KMS-11 (cell line): Measurements from ENCODE around the gene HACD2.
"Not testable (repeated sequence)": the region's sequence is repeated elsewhere in the genome, so short reads cannot be mapped to it uniquely, and the experiment has no call there.

Source experiments
- H2AFZ ChIP-seq: fragments of 200-600 bp; sonication (generic); 2 replicates; pipeline ENCODE4 v1.6.1; 2016; ENCODE audit warnings: antibody characterized with exemption, mixed run types, low read depth
- H3K27ac ChIP-seq: fragments of 200-600 bp; sonication (generic); 2 replicates; pipeline ENCODE4 v1.6.1; 2016; ENCODE audit warnings: mild to moderate bottlenecking, mixed run types
- H3K27me3 ChIP-seq: fragments of 200-600 bp; sonication (generic); 2 replicates; pipeline ENCODE4 v1.6.1; 2017; ENCODE audit warnings: mild to moderate bottlenecking, low read depth, mixed run types, moderate library complexity; ENCODE audit not compliant: insufficient read depth
- H3K36me3 ChIP-seq: fragments of 200-600 bp; sonication (generic); 2 replicates; pipeline ENCODE4 v1.6.1; 2017; ENCODE audit warnings: mild to moderate bottlenecking, mixed run types; ENCODE audit not compliant: insufficient read depth
- H3K4me1 ChIP-seq: fragments of 200-600 bp; sonication (generic); 2 replicates; pipeline ENCODE4 v1.6.1; 2016; ENCODE audit warnings: mild to moderate bottlenecking, low read depth, mixed run types; ENCODE audit not compliant: poor library complexity, severe bottlenecking
- H3K4me2 ChIP-seq: fragments of 200-600 bp; sonication (generic); 2 replicates; pipeline ENCODE4 v1.7.0; 2016; ENCODE audit warnings: mild to moderate bottlenecking, mixed run types
- H3K4me3 ChIP-seq: fragments of 200-600 bp; sonication (generic); IDR thresholded peaks from 2 replicates; pipeline ENCODE4 v1.6.1; 2017; ENCODE audit warnings: low read depth, low read length, mixed read lengths; ENCODE audit not compliant: insufficient read depth
- H3K79me2 ChIP-seq: fragments of 200-600 bp; sonication (generic); 2 replicates; pipeline ENCODE4 v1.6.1; 2016; ENCODE audit warnings: low read depth, mixed run types; ENCODE audit not compliant: insufficient read depth
- H3K9ac ChIP-seq: fragments of 200-600 bp; sonication (generic); 2 replicates; pipeline ENCODE4 v1.6.1; 2016; ENCODE audit warnings: mild to moderate bottlenecking, mixed run types
- H4K20me1 ChIP-seq: fragments of 200-600 bp; sonication (generic); 2 replicates; pipeline ENCODE4 v1.6.1; 2016; ENCODE audit warnings: mild to moderate bottlenecking, mixed run types; ENCODE audit not compliant: insufficient read depth
- TF ChIP-seq, protein P1 (sequence below): fragments of 200-600 bp; sonication (generic); conservative IDR thresholded peaks from 2 replicates; pipeline ENCODE4 v1.6.1; 2017; ENCODE audit warnings: low read depth, mild to moderate bottlenecking, antibody characterized with exemption, low read length, moderate library complexity, mixed read lengths

The HACD2 gene

GRCh38 chr3:123616593-123616992 lies 31.7 kb upstream of the HACD2 start:
- Histone ChIP-seq H3K36me3 (no peaks in the 10 kb centered on the region), H3K27me3 (no peaks in the 10 kb centered on the region), H3K4me3 (no peak overlapping the region), H3K4me2 (no peak overlapping the region), H4K20me1 (no peaks in the 10 kb centered on the region), H2AFZ (no peak overlapping the region), H3K27ac (no peak overlapping the region), H3K4me1 (peaks cover 19% of the 10 kb centered on the region), H3K9ac (no peak overlapping the region), H3K79me2 (no peaks in the 10 kb centered on the region)
- TF ChIP-seq, protein P1, sequence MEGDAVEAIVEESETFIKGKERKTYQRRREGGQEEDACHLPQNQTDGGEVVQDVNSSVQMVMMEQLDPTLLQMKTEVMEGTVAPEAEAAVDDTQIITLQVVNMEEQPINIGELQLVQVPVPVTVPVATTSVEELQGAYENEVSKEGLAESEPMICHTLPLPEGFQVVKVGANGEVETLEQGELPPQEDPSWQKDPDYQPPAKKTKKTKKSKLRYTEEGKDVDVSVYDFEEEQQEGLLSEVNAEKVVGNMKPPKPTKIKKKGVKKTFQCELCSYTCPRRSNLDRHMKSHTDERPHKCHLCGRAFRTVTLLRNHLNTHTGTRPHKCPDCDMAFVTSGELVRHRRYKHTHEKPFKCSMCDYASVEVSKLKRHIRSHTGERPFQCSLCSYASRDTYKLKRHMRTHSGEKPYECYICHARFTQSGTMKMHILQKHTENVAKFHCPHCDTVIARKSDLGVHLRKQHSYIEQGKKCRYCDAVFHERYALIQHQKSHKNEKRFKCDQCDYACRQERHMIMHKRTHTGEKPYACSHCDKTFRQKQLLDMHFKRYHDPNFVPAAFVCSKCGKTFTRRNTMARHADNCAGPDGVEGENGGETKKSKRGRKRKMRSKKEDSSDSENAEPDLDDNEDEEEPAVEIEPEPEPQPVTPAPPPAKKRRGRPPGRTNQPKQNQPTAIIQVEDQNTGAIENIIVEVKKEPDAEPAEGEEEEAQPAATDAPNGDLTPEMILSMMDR: no peak

DNA sequence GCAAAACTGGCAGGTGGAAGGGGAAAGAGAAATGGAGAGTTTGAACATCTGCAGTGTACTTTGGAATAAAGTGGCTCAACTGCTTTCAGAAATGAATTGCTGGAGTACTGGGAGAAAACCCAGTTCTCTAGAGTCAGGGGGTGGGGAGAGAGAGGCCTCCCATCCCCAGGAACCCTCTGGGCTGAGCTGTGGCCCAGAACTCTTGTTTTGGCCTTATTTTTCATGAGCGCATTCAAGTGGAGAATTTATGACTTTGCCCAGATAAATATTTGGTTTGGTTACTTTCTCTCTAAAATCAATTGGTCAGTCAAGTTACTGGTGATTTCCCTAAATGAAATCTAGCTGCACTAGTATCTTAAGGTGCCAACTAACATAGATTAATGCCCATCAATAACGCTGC lies 28.7 kb upstream of the HACD2 start:
- no peaks in the 10 kb centered on the region for H3K27me3 ChIP-seq
- H3K27ac ChIP-seq: no peak overlapping the region
- no peak overlapping the region for H3K4me2 ChIP-seq
- no peak overlapping the region for H2AFZ ChIP-seq
- no peaks in the 10 kb centered on the region for H3K79me2 ChIP-seq
- H3K4me3 ChIP-seq: no peak overlapping the region
- no peak overlapping the region for H3K9ac ChIP-seq
- no peaks in the 10 kb centered on the region for H3K36me3 ChIP-seq
- no peaks in the 10 kb centered on the region for H4K20me1 ChIP-seq
- TF ChIP-seq, protein P1: no peak
- peaks cover 14% of the 10 kb centered on the region for H3K4me1 ChIP-seq

- not testable (repeated sequence) for H3K79me2 ChIP-seq, H3K9ac ChIP-seq, H3K27me3 ChIP-seq, H3K27ac ChIP-seq, H3K4me2 ChIP-seq, H3K4me3 ChIP-seq, H3K36me3 ChIP-seq, H3K4me1 ChIP-seq, H2AFZ ChIP-seq, H4K20me1 ChIP-seq
These were observed 26.8 kb upstream of the HACD2 start for GRCh38 chr3:123611674-123612073.

DNA sequence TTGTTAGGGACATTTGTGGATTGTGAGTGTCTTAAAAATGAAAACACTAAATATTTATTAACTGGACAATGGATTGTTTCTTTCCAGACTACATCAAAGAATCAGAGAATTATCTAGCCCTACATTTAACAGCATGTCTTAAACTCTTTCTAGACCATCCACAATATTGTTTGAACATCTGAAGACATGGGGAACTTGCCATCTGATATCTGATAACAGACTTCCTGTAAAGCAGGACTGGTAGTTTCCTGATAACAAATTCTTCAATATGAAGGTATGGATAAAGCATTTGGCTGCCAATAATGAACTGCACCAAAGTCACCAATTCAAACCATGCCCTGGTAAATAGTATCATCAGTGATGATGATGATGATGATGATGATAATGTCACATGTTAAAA lies 26.2 kb upstream of the HACD2 start:
- TF ChIP-seq, protein P1: no peak
- Histone ChIP-seq H2AFZ (no peak overlapping the region), H3K36me3 (no peaks in the 10 kb centered on the region), H3K27ac (no peak overlapping the region), H3K27me3 (no peaks in the 10 kb centered on the region), H3K4me2 (no peak overlapping the region), H3K79me2 (no peaks in the 10 kb centered on the region), H3K4me1 (peaks cover under 1% of the 10 kb centered on the region), H3K9ac (no peak overlapping the region), H4K20me1 (no peaks in the 10 kb centered on the region), H3K4me3 (no peak overlapping the region)

GRCh38 chr3:123610331-123610730 lies 25.5 kb upstream of the HACD2 start:
- H4K20me1 ChIP-seq: no peaks in the 10 kb centered on the region
- H3K9ac ChIP-seq: no peak overlapping the region
- no peak overlapping the region for H3K4me3 ChIP-seq
- H3K4me1 ChIP-seq: peaks cover 3% of the 10 kb centered on the region
- H3K36me3 ChIP-seq: no peaks in the 10 kb centered on the region
- H3K4me2 ChIP-seq: no peak overlapping the region
- H3K27me3 ChIP-seq: no peaks in the 10 kb centered on the region
- no peak overlapping the region for H2AFZ ChIP-seq
- H3K27ac ChIP-seq: no peak overlapping the region
- no peaks in the 10 kb centered on the region for H3K79me2 ChIP-seq
- TF ChIP-seq, protein P1: no peak
